HepG2 (cell line): Measurements from ENCODE around the gene TAS2R13. TPM values are rescaled to one million over a fixed set of nuclear protein-coding genes. Genes with fewer than 3 reads are reported as not detected.

Experiments
- ATF1 ChIP-seq: IDR thresholded peaks from 2 replicates; pipeline ENCODE4 v1.6.1; 2016; ENCODE audit warnings: mild to moderate bottlenecking, control low read depth
- FOXO1 ChIP-seq: sonication (generic); formaldehyde crosslinking; IDR thresholded peaks from 2 replicates; pipeline ENCODE4 v1.4.0; 2020; ENCODE audit warnings: missing genetic modification reagents
- GATAD2A ChIP-seq: IDR thresholded peaks from 2 replicates; pipeline ENCODE4 v1.6.1; 2016
- GPN1 ChIP-seq: sonication (generic); formaldehyde crosslinking; IDR thresholded peaks from 2 replicates; pipeline ENCODE4 v1.5.1; 2020; ENCODE audit warnings: missing genetic modification reagents, borderline replicate concordance
- PHF8 ChIP-seq: sonication (generic); formaldehyde crosslinking; IDR thresholded peaks from 2 replicates; pipeline ENCODE4 v1.5.0; 2020; ENCODE audit warnings: missing genetic modification reagents
- SP2 ChIP-seq: sonication (generic); formaldehyde crosslinking; IDR thresholded peaks from 2 replicates; pipeline ENCODE4 v1.5.1; 2020; ENCODE audit warnings: mild to moderate bottlenecking, missing genetic modification reagents
- ZC3H13 ChIP-seq: sonication (generic); formaldehyde crosslinking; IDR thresholded peaks from 2 replicates; pipeline ENCODE4 v1.8.1; 2023; ENCODE audit warnings: mild to moderate bottlenecking, missing genetic modification reagents, moderate library complexity
- ZC3H4 ChIP-seq: sonication (generic); formaldehyde crosslinking; IDR thresholded peaks from 2 replicates; pipeline ENCODE4 v1.4.0; 2020; ENCODE audit warnings: missing genetic modification reagents, borderline replicate concordance
- ZFP36L1 ChIP-seq: sonication (generic); formaldehyde crosslinking; IDR thresholded peaks from 2 replicates; pipeline ENCODE4 v1.8.0; 2022; ENCODE audit warnings: mild to moderate bottlenecking, missing genetic modification reagents, moderate library complexity
- ZFX ChIP-seq: sonication (generic); formaldehyde crosslinking; IDR thresholded peaks from 2 replicates; pipeline ENCODE4 v1.4.0; 2020; ENCODE audit warnings: mild to moderate bottlenecking, low read depth, missing genetic modification reagents, moderate library complexity
- ZNF207 ChIP-seq: fragments of 450-650 bp; IDR thresholded peaks from 2 replicates; pipeline ENCODE4 v1.6.1; 2016; ENCODE audit warnings: antibody characterized with exemption, borderline replicate concordance
- ZNF253 ChIP-seq: sonication (generic); formaldehyde crosslinking; IDR thresholded peaks from 2 replicates; pipeline ENCODE4 v1.8.0; 2022; ENCODE audit warnings: mild to moderate bottlenecking, missing genetic modification reagents, borderline replicate concordance
- ZNF33A ChIP-seq: sonication (generic); formaldehyde crosslinking; IDR thresholded peaks from 2 replicates; pipeline ENCODE4 v1.5.1; 2020; ENCODE audit warnings: missing genetic modification reagents, mild to moderate bottlenecking, moderate library complexity, borderline replicate concordance
- ZNF33B ChIP-seq: sonication (generic); formaldehyde crosslinking; IDR thresholded peaks from 2 replicates; pipeline ENCODE4 v1.5.1; 2020; ENCODE audit warnings: mild to moderate bottlenecking, missing genetic modification reagents
- ZNF605 ChIP-seq: sonication (generic); formaldehyde crosslinking; IDR thresholded peaks from 2 replicates; pipeline ENCODE4 v1.8.0; 2022; ENCODE audit warnings: mild to moderate bottlenecking, missing genetic modification reagents
- ZNF713 ChIP-seq: sonication (generic); formaldehyde crosslinking; IDR thresholded peaks from 2 replicates; pipeline ENCODE4 v1.4.0; 2020; ENCODE audit warnings: mild to moderate bottlenecking, missing genetic modification reagents
- ZNF724P ChIP-seq: sonication (generic); formaldehyde crosslinking; IDR thresholded peaks from 2 replicates; pipeline ENCODE4 v1.8.0; 2022; ENCODE audit warnings: missing genetic modification reagents, borderline replicate concordance
- ZNF781 ChIP-seq: sonication (generic); formaldehyde crosslinking; IDR thresholded peaks from 2 replicates; pipeline ENCODE4 v1.5.1; 2020; ENCODE audit warnings: borderline replicate concordance, mild to moderate bottlenecking, missing genetic modification reagents; ENCODE audit errors: not compliant biosample characterization
- polyA plus RNA-seq, 8 experiments: library from polyadenylated mRNA; depleted of rRNA in 3 of 8; stranded (reverse) in 7 of 8; unstranded in 1 of 8; fragments of >200 nt; fragmentation: Illumina TruSeq in 4 of 8; extraction: Trizol in 4 of 8; gene quantifications; 2 replicates each; pipeline versions ENCODE4 v1.2.1 to v1.2.3, GENCODE V29; 2011 to 2016; ENCODE audit warnings: low read depth in 4 of 8, missing spikeins in 1 of 8, mixed read lengths in 1 of 8; ENCODE audit not compliant: insufficient read depth in 1 of 8
- total RNA-seq, 5 experiments: library from RNA; depleted of rRNA; stranded (reverse); fragments of >200 nt; fragmentation: Illumina TruSeq; extraction: Trizol; gene quantifications; 2 replicates each; pipeline ENCODE4 v1.2.3, GENCODE V29; 2016; ENCODE audit warnings: low read depth in 1 of 5
- TF ChIP-seq, protein P1 (sequence below): sonication (generic); formaldehyde crosslinking; IDR thresholded peaks from 2 replicates; pipeline ENCODE4 v1.8.1; 2022; ENCODE audit warnings: mild to moderate bottlenecking, missing genetic modification reagents
- TF ChIP-seq, protein P2 (sequence below): sonication (generic); formaldehyde crosslinking; IDR thresholded peaks from 2 replicates; pipeline ENCODE4 v1.8.0; 2023; ENCODE audit warnings: mild to moderate bottlenecking, missing genetic modification reagents
- TF ChIP-seq, protein P3 (sequence below): IDR thresholded peaks from 2 replicates; pipeline ENCODE4 v1.6.1; 2016; ENCODE audit warnings: low read depth, control low read depth
- TF ChIP-seq, protein P4 (sequence below): sonication (generic); formaldehyde crosslinking; IDR thresholded peaks from 2 replicates; pipeline ENCODE4 v1.5.0; 2020; ENCODE audit warnings: mild to moderate bottlenecking, missing genetic modification reagents, moderate library complexity

TAS2R13 gene
- total and polyA plus RNA-seq, 2 of the 13 experiments (the other 11 are each of a cell fraction or from before 2014, with no cell fraction given): 0.33 to 1.3 TPM

DNA sequence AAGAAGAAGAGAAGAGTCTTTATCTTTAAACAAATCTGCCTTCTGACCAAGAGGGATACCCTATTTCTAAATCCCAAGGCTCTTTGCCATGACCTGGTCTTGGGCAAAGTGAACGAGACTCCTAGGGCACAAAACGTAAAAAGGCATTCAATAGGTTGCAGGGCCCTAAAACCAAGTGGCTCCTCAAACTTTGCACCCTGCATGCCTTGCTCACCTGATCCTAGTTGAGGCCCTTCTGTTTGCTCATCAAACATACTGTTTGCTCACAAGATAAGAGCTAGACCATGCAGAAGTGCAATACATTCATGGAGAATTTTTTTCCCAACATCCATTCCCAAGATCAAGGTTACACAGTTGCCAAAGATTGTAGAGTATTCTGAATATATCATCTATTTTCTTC, 17.4 kb downstream of the TAS2R13 start (continued):
- peak; percentile 77 for TF ChIP-seq ZFX (CRISPR knock-in tag)
- TF ChIP-seq ZNF33A (CRISPR knock-in tag): no peak; the same call in 1 of the 2 replicates
- TF ChIP-seq GPN1 (CRISPR knock-in tag): no peak
- TF ChIP-seq ZNF605 (CRISPR knock-in tag): 0 out of 2 replicates have a peak, but pooled peaks have one; percentile 35
- TF ChIP-seq ZNF724P (CRISPR knock-in tag): no peak
- TF ChIP-seq ZC3H13 (CRISPR knock-in tag): no peak
- TF ChIP-seq ZNF207: no peak
- TF ChIP-seq ZC3H4: no peak
- no peak for TF ChIP-seq ZNF713 (CRISPR knock-in tag)
- TF ChIP-seq, protein P1, sequence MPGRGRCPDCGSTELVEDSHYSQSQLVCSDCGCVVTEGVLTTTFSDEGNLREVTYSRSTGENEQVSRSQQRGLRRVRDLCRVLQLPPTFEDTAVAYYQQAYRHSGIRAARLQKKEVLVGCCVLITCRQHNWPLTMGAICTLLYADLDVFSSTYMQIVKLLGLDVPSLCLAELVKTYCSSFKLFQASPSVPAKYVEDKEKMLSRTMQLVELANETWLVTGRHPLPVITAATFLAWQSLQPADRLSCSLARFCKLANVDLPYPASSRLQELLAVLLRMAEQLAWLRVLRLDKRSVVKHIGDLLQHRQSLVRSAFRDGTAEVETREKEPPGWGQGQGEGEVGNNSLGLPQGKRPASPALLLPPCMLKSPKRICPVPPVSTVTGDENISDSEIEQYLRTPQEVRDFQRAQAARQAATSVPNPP (CRISPR knock-in tag): peak; percentile 62; the same call in 1 of the 2 replicates
- peak; percentile 61 for TF ChIP-seq ZNF781 (CRISPR knock-in tag)
- TF ChIP-seq PHF8: 0 out of 2 replicates have a peak, but pooled peaks have one; percentile 41
- TF ChIP-seq FOXO1 (CRISPR knock-in tag): peak; percentile 94
- no peak for TF ChIP-seq ATF1 (CRISPR knock-in tag)
- no peak for TF ChIP-seq ZNF253 (CRISPR knock-in tag)
- TF ChIP-seq, protein P2, sequence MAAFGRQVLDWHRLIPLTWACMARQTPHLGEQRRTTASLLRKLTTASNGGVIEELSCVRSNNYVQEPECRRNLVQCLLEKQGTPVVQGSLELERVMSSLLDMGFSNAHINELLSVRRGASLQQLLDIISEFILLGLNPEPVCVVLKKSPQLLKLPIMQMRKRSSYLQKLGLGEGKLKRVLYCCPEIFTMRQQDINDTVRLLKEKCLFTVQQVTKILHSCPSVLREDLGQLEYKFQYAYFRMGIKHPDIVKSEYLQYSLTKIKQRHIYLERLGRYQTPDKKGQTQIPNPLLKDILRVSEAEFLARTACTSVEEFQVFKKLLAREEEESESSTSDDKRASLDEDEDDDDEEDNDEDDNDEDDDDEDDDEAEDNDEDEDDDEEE (CRISPR knock-in tag): no peak
- TF ChIP-seq GATAD2A (CRISPR knock-in tag): peak; percentile 99
- TF ChIP-seq, protein P3, sequence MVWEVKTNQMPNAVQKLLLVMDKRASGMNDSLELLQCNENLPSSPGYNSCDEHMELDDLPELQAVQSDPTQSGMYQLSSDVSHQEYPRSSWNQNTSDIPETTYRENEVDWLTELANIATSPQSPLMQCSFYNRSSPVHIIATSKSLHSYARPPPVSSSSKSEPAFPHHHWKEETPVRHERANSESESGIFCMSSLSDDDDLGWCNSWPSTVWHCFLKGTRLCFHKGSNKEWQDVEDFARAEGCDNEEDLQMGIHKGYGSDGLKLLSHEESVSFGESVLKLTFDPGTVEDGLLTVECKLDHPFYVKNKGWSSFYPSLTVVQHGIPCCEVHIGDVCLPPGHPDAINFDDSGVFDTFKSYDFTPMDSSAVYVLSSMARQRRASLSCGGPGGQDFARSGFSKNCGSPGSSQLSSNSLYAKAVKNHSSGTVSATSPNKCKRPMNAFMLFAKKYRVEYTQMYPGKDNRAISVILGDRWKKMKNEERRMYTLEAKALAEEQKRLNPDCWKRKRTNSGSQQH: peak; percentile 67; the same call in 1 of the 2 replicates
- no peak for TF ChIP-seq SP2
- TF ChIP-seq ZFP36L1 (CRISPR knock-in tag): no peak
- TF ChIP-seq ZNF33B: no peak
- TF ChIP-seq, protein P4, sequence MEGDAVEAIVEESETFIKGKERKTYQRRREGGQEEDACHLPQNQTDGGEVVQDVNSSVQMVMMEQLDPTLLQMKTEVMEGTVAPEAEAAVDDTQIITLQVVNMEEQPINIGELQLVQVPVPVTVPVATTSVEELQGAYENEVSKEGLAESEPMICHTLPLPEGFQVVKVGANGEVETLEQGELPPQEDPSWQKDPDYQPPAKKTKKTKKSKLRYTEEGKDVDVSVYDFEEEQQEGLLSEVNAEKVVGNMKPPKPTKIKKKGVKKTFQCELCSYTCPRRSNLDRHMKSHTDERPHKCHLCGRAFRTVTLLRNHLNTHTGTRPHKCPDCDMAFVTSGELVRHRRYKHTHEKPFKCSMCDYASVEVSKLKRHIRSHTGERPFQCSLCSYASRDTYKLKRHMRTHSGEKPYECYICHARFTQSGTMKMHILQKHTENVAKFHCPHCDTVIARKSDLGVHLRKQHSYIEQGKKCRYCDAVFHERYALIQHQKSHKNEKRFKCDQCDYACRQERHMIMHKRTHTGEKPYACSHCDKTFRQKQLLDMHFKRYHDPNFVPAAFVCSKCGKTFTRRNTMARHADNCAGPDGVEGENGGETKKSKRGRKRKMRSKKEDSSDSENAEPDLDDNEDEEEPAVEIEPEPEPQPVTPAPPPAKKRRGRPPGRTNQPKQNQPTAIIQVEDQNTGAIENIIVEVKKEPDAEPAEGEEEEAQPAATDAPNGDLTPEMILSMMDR (CRISPR knock-in tag): no peak
